NCI-H1436 treated with DMSO at 0.1 percent for 48 hours (cell line): ENCODE data around the gene IARS1.
A peak's percentile ranks its signal among the peaks of the same experiment; 100 is the strongest.

Experiments
- DNase-seq: peaks from one replicate; lab custom pipeline; 2025; lab: John Stamatoyannopoulos, UW

IARS1 gene

DNA sequence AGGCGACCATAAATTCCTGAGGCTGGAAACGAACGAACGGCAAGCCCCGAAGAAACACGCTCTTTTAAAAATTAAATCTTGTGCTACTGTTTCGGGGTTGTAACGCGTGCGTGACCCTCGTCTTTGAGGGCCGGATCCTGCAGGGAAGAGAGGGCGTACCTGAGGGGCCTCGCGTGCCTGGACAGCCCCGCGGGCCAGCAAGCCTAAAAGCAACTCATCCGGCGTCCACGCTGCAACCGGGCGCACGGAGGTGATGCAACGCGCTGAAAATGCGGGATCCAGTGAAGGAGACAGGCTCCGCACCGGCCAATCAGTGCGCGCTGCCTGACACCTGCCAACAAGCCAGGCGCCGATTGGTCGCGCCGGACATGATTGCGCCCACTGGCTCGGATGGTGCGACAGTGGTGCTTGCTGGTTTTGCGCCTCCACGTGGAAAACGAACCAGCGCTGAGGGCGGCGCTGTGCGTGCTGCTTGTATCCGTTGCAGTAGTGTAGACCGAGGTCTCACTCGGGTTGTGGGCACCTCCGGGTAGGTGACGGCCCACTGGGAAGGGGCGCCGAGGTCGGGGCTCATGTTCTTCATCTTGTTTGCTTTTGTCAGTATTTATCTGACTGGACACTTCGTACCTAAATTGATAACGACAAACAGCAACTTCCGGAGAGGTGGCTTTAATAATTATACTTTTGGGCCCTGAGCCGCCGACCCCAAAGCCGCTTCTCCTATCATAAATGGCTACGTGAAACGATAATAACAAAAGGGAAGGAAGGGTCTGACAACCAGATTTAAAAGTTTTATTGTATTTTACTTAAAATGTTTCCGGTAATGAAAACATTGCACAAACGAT, at the start of gene IARS1:
IARS1 (minus strand) TSS at position 246 of the 845 bp plus-strand sequence. CDS start 4,278 bp downstream, outside the sequence.
- peak; percentile 86 for DNase-seq

DNA sequence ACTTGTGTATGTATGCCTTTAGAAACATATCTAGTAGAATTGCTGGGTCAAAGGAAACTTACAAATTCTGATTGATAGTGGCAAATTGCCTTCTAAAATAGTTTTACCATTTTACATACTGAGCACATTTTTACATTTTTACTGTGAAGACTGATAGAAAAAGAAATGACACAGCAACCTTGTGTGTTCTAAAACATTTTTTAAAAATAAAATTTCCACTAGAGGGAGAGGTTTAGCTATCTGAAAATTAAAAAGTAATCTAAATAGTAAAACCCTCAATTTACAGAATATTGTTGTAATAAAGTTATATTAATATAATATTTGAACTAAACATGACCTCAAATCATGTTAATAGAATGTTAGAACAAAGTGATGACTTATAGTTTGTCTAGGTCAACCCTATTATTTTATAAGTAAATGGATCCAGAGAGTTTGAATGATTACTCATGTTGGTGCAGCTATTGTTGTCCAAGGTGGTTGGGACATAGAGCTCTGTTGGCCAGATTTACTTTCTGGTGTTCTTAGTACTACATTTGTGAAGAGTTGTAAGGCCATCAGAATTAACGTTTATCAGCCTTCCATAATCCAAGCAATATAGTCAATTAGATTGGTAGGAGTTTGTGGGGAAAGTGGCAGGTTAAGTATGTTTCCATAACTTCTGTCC, 49.5 kb upstream of the IARS1 start:
- no peak for DNase-seq

DNA sequence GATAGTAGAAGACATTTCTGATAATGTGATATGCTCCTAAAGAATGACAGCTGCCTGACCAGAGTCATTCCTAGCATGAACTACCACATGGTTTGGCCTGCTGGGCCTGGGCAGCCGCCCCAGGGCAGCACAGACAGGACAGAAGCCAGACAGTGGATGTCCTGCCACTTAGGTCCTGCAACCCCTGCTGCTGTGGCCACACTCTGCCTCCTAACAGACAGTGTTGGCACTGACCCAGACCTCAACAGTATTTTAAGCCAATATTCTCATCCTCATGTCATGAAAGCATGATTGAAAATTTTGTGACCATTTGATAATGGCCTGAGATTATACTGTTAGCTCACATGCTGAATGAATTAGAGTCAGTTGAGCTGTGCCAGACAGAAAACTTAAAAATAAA, 48.1 kb upstream of the IARS1 start:
- no peak for DNase-seq

DNA sequence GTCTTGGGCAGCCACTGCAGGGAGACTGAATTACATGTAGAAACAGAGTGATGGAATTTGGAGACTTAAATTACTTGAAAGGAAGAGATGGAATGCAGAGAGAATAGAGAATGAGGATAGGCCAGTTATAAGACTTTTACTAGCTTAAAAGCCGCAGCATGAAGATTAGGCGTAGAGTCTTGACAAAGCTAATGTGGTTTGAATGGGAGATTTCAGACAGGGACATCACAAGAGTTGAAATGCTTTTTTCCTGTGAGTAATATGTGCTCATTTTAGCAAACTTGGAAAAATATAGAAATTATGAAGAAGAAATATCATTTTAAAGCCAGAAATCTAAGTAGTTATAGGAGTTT, 39.8 kb upstream of the IARS1 start:
- no peak for DNase-seq

DNA sequence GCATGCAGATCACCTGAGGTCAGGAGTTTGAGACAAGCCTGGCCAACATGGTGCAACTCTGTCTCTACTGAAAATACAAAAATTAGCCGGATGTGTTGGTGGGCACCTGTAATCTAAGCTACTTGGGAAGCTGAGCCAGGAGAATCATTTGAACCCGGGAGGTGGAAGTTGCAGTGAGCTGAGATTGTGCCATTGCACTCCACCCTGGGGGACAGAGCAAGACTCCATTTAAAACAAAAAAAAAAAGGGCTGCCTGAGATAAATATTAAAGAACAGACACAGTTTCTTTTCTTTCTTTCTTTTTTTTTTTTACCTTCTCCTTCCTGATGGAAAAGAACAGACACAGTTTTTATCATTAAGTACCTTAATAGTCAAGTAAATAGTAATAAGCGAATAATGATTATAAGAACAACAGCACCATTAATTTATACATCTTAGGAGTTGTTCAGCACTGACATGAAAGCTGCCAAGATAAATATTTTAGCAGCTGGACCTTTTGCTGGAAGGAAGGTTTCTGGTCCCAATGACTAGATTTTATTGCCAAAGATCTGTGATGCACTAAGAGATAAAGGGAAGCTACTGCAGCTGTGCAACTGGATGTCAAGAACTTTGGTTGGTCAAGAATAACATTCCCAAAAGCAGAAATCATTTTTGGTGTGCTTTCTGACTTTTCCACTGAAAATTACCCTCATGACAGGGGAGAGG, 39.2 kb upstream of the IARS1 start:
- no peak for DNase-seq

DNA sequence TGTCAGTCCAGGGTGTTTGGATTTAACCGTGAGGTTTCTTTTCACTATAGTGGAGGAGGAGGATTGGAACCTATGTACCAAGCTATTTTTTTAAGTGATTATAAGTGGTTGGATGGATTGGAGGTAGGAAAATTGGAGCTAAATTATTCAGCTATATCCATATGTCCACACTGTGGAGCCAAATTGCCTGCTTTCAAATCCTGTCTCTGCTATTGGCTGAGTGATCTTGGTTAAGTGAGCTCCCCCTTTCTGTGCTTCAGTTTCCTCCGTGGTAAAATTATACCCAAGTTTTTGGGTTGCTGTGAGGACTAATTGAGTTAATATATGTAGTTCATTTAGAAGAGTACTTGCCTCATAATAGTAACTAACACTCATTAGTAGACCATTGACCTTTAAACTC, 34.7 kb upstream of the IARS1 start:
- DNase-seq = no peak

DNA sequence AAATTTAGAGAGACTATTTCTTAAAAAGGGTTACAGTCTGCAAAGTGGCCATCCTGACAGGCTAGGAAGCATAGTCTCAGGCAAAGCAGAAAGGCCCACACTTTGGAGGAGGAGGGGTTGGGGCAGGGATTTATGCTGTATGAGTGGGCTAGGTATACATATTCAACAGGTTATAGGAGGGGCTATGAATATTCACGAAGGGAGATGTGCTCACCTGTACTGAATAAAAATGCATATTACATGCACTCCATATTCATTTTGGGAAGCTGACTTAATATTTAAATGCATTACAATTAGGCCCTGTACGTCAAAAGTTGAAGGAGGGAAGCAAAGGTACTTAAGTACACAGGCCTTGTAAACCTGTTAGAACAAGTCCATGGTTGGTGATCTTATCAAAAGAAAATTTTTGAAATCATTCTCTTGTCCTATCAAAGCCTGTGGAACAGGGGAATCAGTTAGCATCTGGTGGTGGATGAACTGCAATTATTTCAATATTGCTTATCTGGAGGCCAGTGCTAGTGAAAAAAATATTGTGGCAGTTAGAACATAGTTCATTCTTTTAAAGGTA, 33.9 kb upstream of the IARS1 start:
- no peak for DNase-seq

DNA sequence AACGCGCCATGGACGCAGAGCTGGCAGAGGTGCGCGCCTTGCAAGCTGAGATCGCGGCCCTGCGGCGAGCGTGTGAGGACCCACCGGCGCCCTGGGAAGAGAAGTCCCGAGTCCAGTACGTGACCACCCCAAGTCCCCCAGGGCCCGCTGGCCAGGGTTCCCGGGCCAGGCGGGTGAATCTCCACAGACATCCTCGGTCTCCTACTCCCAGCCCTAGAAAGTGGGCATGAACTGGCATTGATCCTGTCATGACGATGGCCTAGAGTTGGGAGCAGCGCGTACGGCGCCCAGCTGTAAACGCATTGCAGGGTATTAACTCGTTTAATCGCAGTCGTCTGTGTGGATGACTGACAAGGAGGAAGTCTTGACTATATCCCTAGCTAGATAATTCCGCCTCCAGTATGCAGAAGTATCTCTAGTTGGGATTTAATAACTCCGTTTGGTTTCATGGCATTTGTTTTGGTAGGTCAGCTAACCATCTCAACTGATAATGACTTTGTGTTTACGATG, 32.5 kb upstream of the IARS1 start:
- no peak for DNase-seq

DNA sequence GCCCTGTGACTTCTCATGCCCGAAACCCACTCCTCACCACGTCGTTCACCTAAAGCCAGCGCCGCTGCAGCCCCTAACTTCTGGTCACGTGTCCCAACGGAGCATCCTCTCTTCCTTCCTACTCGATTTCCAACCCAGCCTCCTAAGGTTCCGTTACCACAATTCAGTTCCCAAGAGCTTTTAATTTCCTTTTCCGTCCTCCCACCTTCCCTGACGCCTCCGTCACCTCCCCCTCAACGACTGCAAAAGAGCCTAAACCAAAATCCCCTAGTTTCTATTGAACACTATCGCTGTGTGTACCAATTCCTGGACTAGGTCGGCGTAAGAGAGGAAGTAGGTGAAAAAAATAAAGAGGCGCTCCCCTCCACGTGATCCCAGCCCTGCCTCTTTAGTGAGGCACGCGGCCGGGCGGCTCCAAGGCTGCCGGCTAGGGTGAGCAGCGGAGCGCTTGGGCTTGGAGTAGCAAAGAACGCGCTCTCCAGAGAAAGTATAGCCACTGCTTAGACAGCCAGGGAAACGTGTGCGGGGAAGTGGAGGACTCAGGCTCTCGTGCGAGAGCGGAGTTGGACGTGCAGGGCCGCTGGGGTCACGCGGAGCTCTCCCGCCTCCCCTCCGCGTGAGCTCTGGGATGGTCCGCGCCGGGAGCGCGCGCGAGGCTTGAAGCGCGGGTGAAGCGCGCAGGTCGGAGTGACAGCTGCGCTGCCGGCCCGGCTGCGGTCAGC, 31.9 kb upstream of the IARS1 start, which contains the start of the genes CENPP and NOL8:
CENPP (plus strand) TSS at position 685 of the 722 bp plus-strand sequence.
NOL8 (minus strand) TSS at position 82 of the 722 bp plus-strand sequence. CDS start 1,189 bp downstream, outside the sequence.
- DNase-seq = peak; percentile 56

DNA sequence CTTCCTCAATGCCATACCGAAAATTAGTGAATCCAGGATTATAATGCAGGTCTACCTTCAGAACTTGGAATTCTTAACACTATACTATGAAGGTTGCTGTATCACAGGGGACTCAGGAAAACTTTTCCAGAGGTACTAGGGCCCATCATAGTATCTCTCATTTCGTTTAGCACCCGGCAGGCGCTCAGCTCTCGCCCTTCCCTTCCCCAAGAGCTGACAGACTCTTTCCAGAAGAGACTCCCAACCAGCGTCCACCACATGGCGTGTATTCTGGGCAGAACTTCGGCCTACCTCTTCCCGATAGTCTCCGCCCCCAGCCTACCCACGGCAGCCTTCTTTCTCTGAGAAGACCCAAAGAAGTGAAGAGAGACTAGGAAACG, 31.4 kb upstream of the IARS1 start:
- DNase-seq = no peak

DNA sequence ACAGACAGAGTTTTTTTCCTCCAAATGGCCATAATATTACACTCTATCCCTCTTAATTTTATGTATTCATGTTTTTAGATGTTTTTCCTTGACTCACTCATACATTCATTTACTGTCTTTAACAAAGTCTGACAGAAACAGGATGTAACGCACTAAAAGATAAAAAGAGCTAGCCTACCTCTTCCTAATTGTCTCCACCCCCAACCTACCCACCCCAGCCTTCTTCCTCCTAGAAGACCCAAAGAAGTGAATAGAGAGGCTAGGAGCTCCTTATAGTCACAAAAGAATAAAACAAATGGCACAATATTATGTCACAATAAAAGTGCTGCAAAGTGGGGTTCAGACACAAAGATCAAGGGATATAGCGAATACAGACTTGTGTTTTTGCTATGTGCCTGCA, 30.9 kb upstream of the IARS1 start:
- no peak for DNase-seq

DNA sequence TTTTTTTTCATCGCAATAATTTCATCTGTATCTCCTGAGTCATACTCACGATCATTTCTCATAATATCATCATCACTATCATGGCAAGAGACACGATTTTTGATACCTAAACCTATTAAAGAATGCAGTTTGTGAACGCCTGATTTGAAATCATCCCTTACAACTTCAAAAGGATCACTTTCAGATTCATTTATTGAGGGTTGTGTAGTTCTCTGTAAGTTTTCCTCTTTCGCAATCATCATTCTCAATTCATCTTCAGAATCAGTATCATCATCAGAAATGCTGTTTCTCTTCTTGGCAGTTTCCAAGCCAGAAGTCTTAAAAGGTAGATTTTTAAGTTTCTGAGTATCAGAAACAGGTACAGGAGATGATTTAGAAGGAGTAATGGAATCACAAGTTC, 22.0 kb upstream of the IARS1 start:
- DNase-seq = no peak

DNA sequence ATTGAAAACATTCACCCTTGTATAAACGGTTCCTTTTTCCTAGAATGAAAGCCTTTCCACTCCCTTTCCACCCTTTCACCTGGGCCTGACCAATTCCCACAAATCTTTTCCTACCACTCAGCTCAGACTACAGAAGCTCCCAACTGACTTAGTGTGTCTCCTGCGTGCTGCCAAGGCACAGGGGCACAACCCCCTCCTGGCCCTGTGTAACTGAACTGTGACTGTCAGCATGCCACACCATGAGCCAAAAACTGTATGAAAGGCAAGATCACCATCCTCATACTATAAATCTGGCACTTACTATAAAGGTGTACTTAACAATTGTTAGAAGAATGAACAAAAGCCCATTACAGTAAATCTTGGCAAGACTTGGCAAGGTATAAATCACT, 20.1 kb upstream of the IARS1 start:
- DNase-seq = no peak

DNA sequence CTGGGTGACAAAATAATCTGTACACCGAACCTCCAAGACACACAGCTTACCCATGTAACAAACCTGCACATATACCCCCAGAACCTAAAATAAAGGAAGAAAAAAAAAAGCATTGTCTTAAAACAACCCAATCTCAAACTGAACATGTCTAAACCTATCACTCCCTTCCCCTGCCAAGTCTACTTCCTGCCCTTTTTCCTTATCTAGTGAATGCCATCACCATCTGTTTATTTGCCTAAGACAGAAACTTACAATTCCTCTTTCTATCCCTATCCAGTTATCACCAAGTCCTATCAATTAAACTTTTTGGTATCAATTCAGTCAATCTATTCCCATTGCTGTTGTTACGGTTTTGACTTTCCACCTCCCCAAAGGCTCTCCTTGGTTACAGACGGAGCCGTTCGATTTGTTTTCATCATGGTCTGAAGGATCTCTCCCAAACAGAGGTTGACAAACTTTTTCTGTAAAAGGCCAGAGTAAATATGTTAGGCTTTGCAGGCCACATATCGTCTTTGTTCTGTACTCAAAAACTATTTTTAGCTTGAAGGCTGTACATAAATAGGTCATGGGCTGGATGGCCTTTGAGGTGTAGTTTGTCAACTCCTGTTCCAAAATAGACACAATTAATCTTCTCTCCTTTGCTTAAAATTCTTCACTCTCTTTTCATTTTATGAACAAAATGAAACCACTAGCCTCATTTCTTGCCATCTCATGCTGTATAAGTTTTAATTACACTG, 19.6 kb upstream of the IARS1 start:
- no peak for DNase-seq

DNA sequence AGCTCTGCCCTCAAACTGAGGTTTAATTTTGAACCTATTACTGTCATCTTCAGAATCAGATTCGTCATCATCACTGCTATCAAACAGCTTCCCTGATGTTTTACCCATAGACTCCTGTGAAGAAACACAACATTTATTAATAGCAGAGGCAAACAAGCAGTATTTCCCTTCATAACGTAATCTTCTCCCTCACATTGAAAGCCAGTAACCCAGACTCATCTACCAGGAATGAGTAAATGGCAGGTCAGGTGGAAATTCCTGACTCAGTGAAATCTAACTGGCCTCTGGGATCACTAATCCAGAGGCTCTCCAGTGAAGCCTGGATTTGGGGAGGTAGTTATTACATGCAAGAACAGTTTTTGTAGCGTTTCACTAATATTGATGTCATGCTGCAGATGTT, 17.1 kb upstream of the IARS1 start:
- no peak for DNase-seq

DNA sequence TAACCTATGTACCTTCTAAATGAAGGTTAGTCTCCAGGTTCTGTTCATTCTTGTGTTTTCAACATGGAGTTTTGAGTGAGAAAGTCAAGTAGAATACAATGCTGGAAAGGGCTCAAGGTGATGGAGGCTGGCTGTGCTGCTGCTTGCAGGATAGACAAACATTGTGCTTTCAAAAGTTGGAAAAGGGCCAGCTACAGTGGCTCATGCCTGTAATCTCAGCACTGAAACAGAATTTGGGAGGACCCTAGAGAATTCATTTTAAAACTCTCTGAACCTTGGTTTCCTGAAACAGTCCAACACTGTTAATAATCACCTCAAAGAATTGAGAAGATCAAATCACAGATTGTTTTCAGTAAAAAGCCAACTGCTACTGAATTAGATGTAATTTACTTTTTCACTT, 15.4 kb upstream of the IARS1 start:
- DNase-seq = no peak

DNA sequence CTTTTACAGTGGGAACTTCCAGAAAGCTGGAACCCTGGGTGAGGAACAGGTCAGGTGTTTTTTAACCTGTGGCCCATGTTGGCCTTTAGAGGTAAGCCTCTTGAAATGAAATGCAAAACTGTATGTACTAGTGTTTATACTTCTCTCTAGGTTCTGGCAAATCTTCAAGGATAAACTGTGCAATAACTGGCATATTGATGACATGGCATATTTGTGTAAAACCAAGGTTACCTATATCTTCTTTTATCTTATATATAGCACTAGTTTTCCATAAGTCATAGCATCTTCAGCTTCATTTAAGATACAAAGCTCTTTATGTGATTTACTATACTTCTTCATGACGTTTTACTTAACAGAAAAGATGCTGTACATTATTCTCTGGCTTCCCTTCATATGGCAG, 7.4 kb upstream of the IARS1 start:
- no peak for DNase-seq

DNA sequence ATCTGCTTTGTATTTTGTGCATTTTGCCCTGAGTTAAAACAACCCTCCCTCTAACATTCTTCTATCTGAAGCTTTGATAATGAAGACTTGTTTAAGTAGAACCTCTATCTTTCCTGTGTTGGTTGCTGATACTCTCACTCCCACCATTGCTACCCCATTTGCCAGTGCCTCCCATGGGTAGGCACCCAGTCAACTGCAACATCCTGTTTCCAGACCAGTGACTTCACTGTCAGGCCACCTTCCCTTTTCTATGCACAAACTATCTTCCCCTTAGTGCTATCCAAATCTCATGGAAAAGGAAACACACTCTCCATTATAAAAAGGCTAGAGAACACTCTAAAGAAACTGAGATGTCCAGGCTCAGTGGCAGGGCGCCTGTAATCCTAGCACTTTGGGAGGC, 5.6 kb upstream of the IARS1 start:
- DNase-seq = no peak

DNA sequence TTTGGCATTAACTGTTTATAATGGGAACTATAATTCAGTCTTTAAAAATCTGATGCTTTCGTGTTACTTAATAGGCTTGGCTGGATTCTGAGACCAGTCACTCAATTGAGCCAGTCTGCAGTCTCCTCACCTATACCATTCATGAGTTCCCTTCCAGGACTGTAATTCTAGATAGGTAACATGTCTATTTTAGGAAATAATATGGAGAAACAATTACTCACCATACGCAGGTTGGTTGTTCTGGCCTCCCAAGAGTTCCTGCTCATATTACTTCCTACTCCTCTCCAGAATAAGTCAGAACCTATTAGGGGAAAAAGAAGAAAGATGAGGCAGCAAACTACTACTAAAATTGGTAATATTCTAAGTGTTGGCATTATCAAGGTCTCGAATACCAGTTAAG, 4.5 kb upstream of the IARS1 start:
- DNase-seq = no peak

DNA sequence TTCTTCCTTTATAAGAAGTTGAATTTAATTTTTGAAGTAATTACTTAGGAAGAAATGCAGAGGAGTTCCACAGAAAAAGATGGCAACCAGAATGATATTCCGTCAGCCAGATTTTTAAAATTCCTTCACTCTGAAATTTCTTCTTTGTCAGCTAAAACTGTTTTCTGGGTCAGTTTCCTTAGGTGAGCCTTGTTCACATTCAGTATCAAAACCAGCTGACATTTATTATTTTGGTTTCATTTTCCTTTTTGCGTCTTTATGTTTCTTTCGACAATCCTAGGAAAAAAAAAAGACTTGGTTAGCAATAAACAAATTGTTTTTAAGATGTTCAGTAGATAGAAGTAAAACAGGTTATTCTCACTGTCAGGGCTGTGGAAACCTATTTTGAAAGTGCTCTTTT, 4.1 kb upstream of the IARS1 start:
- DNase-seq = no peak

DNA sequence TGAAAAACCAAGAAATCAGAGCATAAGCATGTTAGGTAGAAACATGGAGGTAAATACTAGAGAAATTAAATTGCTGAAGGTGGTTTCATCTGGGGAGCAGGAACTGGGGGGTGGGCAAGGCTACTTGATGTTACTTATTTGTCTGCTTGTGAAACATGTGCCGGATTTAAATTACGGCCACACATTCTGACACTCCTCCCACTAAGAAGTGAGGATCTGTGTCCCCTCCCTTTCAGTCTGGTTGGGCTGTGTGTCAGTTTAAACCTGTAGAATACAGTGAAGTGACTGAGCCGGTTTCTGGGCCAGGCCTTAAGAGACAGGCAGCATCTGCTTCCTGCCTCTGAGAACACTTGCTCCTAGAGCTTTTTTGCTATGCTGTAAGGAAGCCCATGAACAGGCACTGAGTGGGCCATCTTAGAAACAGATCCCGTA, 2.3 kb upstream of the IARS1 start:
- DNase-seq = no peak
